GM23338 (cell line): ENCODE data around the gene SERINC5. TPM values are rescaled to one million over a fixed set of nuclear protein-coding genes. Genes with fewer than 3 reads are reported as not detected.
"Not testable (repeated sequence)": the region's sequence is repeated elsewhere in the genome, so short reads cannot be mapped to it uniquely, and the experiment has no call there.

ENCODE experiments used
- ATAC-seq: fragments of 200-7000 bp; cut with Tn5 transposase; 3 replicates; pipeline ENCODE4 v1.9.1; 2020
- DNase-seq: peaks from one replicate; pipeline ENCODE4 v3.0.0-alpha.2; 2015; ENCODE audit warnings: low spot score
- H2AFZ ChIP-seq: fragments of 200-600 bp; sonication (generic); 2 replicates; pipeline ENCODE4 v1.8.0; 2016; ENCODE audit warnings: antibody characterized with exemption, mild to moderate bottlenecking, moderate library complexity
- H3F3A ChIP-seq: fragments of 200-600 bp; sonication (generic); replicated peaks from 2 replicates; pipeline ENCODE4 v1.8.0; 2017; ENCODE audit warnings: antibody characterized with exemption, mixed run types, low read depth
- H3K27ac ChIP-seq: fragments of 200-600 bp; sonication (generic); 2 replicates; pipeline ENCODE4 v1.6.1; 2016; ENCODE audit warnings: low read depth
- H3K27me3 ChIP-seq: fragments of 200-600 bp; sonication (generic); 2 replicates; pipeline ENCODE4 v1.8.0; 2016; ENCODE audit warnings: mild to moderate bottlenecking, mixed run types, moderate library complexity; ENCODE audit not compliant: insufficient read depth
- H3K36me3 ChIP-seq: fragments of 200-600 bp; sonication (generic); 2 replicates; pipeline ENCODE4 v1.8.0; 2016; ENCODE audit warnings: mild to moderate bottlenecking; ENCODE audit not compliant: insufficient read depth
- H3K4me1 ChIP-seq: fragments of 200-600 bp; sonication (generic); 2 replicates; pipeline ENCODE4 v1.8.0; 2016; ENCODE audit warnings: mild to moderate bottlenecking, moderate library complexity; ENCODE audit not compliant: insufficient read depth
- H3K4me2 ChIP-seq: fragments of 200-600 bp; sonication (generic); 2 replicates; pipeline ENCODE4 v1.7.1; 2017; ENCODE audit warnings: mixed run types
- H3K4me3 ChIP-seq: fragments of 200-600 bp; sonication (generic); 2 replicates; pipeline ENCODE4 v1.6.1; 2016; ENCODE audit warnings: mixed run types
- H3K79me2 ChIP-seq: fragments of 200-600 bp; sonication (generic); replicated peaks from 2 replicates; pipeline ENCODE4 v1.8.0; 2017; ENCODE audit warnings: mild to moderate bottlenecking; ENCODE audit not compliant: insufficient read depth
- H3K9me2 ChIP-seq: fragments of 200-600 bp; sonication (generic); 2 replicates; pipeline ENCODE4 v1.8.0; 2017; ENCODE audit not compliant: insufficient read depth
- H4K20me1 ChIP-seq: fragments of 200-600 bp; sonication (generic); replicated peaks from 2 replicates; pipeline ENCODE4 v1.8.0; 2017; ENCODE audit warnings: mild to moderate bottlenecking; ENCODE audit not compliant: insufficient read depth
- H3K27ac Mint-ChIP-seq: 2 replicates; pipeline ENCODE4 v1.8.0; 2020; ENCODE audit warnings: inconsistent platforms, mild to moderate bottlenecking, moderate library complexity, mixed read lengths
- H3K27me3 Mint-ChIP-seq: 3 replicates; pipeline ENCODE4 v1.8.0; 2022; ENCODE audit warnings: low read depth, mild to moderate bottlenecking, moderate library complexity, mixed read lengths, inconsistent platforms; ENCODE audit not compliant: insufficient read depth, poor library complexity
- H3K36me3 Mint-ChIP-seq: 3 replicates; pipeline ENCODE4 v1.8.0; 2021; ENCODE audit warnings: low read depth, mild to moderate bottlenecking, inconsistent platforms, moderate library complexity, mixed read lengths
- H3K4me1 Mint-ChIP-seq: 3 replicates; pipeline ENCODE4 v1.8.0; 2020; ENCODE audit warnings: mild to moderate bottlenecking, inconsistent platforms, mixed read lengths
- H3K4me3 Mint-ChIP-seq: 3 replicates; pipeline ENCODE4 v1.8.0; 2021; ENCODE audit warnings: moderate library complexity, mild to moderate bottlenecking, inconsistent platforms, mixed read lengths
- H3K9me3 Mint-ChIP-seq: 3 replicates; pipeline ENCODE4 v1.8.0; 2020; ENCODE audit warnings: moderate library complexity, mild to moderate bottlenecking, inconsistent platforms, mixed read lengths
- CREB1 ChIP-seq: fragments of 250-450 bp; sonication (Bioruptor Pico); IDR thresholded peaks from 2 replicates; pipeline ENCODE4 v1.5.0; 2020; ENCODE audit warnings: low read depth, mild to moderate bottlenecking, moderate library complexity
- EZH2 ChIP-seq: fragments of 200-600 bp; sonication (generic); IDR thresholded peaks from one replicate; pipeline ENCODE4 v1.8.0; 2017; ENCODE audit warnings: antibody characterized with exemption, mild to moderate bottlenecking, low read depth; ENCODE audit not compliant: unreplicated experiment
- POLR2AphosphoS5 ChIP-seq: IDR thresholded peaks from 2 replicates; pipeline ENCODE4 v1.6.1; 2016; ENCODE audit warnings: antibody characterized with exemption, low read depth
- ZNF114 ChIP-seq: fragments of 250-450 bp; sonication (Bioruptor Pico); IDR thresholded peaks from 2 replicates; pipeline ENCODE4 v1.5.0; 2020; ENCODE audit warnings: mild to moderate bottlenecking, moderate library complexity
- polyA plus RNA-seq: library from polyadenylated mRNA; unstranded; fragments of >200 nt; fragmentation: Nextera tagmentation; extraction: Ambion mirVana; gene quantifications from 2 replicates; pipeline ENCODE4 v1.2.1, GENCODE V29; 2016
- total RNA-seq: library from RNA; depleted of rRNA; stranded (reverse); fragments of >200 nt; shearing (Covaris generic); gene quantifications from 2 replicates; pipeline ENCODE4 v1.2.3, GENCODE V29; 2014
- TF ChIP-seq, protein P1 (sequence below): IDR thresholded peaks from one replicate; pipeline ENCODE4 v1.6.1; 2018; ENCODE audit warnings: antibody characterized with exemption; ENCODE audit not compliant: unreplicated experiment

The SERINC5 gene
- total and polyA plus RNA-seq, 2 experiments from 2014 or later: 34.0 to 107 TPM

DNA sequence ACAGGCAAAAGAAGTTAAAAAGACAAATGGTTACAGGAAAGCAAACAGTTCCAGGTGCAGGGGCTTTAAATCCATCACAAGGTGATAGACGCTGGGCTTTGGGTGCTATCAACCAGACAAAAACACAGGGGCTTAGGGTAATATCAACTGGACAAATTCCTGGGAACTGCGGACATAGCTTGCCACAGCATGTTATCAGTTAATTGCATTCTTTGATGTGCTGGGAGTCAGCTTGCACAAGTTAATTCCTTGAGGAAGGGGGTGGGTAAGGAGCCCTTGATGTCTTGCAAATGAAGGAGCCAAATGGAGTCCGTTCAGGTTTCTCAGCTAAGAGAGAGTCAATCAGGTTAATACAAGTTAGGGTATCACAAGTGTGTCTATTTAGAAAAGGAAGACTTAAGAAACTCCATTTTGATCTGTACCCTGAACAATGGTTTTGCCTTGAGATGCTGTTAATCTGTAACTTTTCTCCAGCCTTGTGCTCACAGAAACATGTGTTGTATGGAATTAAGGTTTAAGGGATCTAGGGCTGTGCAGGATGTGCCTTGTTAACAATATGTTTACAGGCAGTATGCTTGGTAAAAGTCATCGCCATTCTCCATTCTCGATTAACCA lies 144.4 kb downstream of the SERINC5 start:
- not testable (repeated sequence) for H2AFZ ChIP-seq, H3K4me3 Mint-ChIP-seq, H3K79me2 ChIP-seq, H3K27ac ChIP-seq, DNase-seq, H3K9me2 ChIP-seq, H3K27ac Mint-ChIP-seq, H3K36me3 ChIP-seq, H3K27me3 ChIP-seq, H3K4me3 ChIP-seq, H4K20me1 ChIP-seq, H3F3A ChIP-seq
- Histone ChIP-seq H3K4me2 (peak overlapping the region; percentile 49), H3K4me1 (peaks cover 32% of the 10 kb centered on the region)
- peaks cover 11% of the 10 kb centered on the region for H3K27me3 Mint-ChIP-seq
- peak; percentile 17; the same call in 1 of the 3 replicates for ATAC-seq
- H3K9me3 Mint-ChIP-seq: peaks cover 16% of the 10 kb centered on the region
- peaks cover 17% of the 10 kb centered on the region for H3K36me3 Mint-ChIP-seq
- peaks cover 32% of the 10 kb centered on the region for H3K4me1 Mint-ChIP-seq

DNA sequence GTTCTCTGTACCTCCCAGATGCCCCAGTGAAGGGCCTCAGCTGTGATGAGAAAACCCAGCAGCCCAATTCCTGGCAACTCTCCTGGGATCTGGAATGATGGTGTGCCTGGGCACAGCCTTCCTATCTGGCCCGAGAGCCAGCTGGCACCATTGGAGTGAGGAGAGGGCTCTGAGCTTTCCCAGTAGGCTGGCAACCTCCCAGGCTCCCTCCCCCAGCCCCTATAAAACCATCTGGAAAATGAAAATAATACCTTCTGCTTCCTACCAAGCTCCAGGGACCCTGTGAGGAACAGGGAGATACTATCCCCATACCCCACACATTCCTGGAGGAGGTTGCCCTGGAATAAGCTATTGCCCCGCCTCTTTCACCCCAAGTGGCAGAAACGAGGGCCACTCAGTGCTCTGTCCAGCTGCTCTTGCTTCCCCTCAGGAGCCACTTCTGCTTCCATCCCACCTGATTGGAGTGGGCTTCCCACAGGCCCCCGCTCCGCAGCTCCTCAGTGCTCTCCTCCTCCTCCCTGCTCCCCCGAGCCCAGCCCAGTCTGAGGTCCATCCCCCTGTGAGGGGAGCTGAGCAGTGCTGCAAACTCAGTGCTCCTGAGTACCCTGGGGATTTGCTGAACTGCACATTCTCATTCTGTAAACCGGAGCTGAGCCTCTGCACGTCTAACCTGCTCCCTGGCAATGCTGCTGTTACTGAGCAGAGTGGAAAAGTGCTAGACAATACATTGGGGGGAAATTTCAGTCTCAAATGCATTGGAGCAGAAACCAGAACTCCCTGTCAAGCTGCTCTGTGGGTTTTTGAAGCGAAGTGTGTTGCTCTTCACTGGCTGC lies 146.0 kb downstream of the SERINC5 start:
- Histone ChIP-seq H3K27ac (no peak overlapping the region), H3K36me3 (no peaks in the 10 kb centered on the region), H4K20me1 (no peaks in the 10 kb centered on the region), H3K27me3 (no peaks in the 10 kb centered on the region), H3K79me2 (no peaks in the 10 kb centered on the region), H3F3A (0 out of 2 replicates have a peak, but pooled peaks cover 3% of the 10 kb centered on the region), H3K4me1 (peaks cover 32% of the 10 kb centered on the region), H3K4me2 (peak overlapping the region; percentile 57), H3K4me3 (no peak overlapping the region), H2AFZ (peak overlapping the region; percentile 76), H3K9me2 (0 out of 2 replicates have a peak, but pooled peaks cover 5% of the 10 kb centered on the region)
- Mint-ChIP-seq H3K4me1 (peaks cover 36% of the 10 kb centered on the region), H3K27me3 (peaks cover 11% of the 10 kb centered on the region), H3K4me3 (no peak overlapping the region), H3K9me3 (peaks cover 14% of the 10 kb centered on the region), H3K36me3 (peaks cover 14% of the 10 kb centered on the region), H3K27ac (no peak overlapping the region)
- ATAC-seq: peak; percentile 86
- peak; percentile 53 for DNase-seq
- TF ChIP-seq, protein P1, sequence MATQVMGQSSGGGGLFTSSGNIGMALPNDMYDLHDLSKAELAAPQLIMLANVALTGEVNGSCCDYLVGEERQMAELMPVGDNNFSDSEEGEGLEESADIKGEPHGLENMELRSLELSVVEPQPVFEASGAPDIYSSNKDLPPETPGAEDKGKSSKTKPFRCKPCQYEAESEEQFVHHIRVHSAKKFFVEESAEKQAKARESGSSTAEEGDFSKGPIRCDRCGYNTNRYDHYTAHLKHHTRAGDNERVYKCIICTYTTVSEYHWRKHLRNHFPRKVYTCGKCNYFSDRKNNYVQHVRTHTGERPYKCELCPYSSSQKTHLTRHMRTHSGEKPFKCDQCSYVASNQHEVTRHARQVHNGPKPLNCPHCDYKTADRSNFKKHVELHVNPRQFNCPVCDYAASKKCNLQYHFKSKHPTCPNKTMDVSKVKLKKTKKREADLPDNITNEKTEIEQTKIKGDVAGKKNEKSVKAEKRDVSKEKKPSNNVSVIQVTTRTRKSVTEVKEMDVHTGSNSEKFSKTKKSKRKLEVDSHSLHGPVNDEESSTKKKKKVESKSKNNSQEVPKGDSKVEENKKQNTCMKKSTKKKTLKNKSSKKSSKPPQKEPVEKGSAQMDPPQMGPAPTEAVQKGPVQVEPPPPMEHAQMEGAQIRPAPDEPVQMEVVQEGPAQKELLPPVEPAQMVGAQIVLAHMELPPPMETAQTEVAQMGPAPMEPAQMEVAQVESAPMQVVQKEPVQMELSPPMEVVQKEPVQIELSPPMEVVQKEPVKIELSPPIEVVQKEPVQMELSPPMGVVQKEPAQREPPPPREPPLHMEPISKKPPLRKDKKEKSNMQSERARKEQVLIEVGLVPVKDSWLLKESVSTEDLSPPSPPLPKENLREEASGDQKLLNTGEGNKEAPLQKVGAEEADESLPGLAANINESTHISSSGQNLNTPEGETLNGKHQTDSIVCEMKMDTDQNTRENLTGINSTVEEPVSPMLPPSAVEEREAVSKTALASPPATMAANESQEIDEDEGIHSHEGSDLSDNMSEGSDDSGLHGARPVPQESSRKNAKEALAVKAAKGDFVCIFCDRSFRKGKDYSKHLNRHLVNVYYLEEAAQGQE: no peak
- no peak for TF ChIP-seq EZH2
- TF ChIP-seq CREB1 (CRISPR knock-in tag): no peak

DNA sequence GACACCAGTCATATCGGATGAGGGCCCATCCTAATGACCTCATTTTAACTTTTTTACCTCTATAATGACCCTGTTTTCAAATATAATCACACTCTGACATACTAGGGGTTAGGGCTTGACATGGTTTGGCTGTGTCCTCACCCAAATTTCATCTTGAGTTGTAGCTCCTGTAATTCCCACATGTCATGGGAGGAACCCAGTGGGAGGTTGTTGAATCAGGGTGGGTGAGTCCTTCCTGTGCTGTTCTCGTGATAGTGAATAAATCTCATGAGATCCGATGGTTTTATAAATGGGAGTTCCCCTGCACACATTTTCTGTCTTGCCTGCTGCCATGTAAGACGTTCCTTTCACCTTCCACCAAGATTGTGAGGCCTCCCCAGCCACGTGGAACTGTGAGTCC lies 148.9 kb downstream of the SERINC5 start:
- Histone ChIP-seq H3K4me1 (peaks cover 26% of the 10 kb centered on the region), H3K4me3 (no peak overlapping the region), H2AFZ (no peak overlapping the region), H3K27me3 (no peaks in the 10 kb centered on the region), H3K79me2 (no peaks in the 10 kb centered on the region), H4K20me1 (no peaks in the 10 kb centered on the region), H3K27ac (no peak overlapping the region), H3K36me3 (no peaks in the 10 kb centered on the region), H3F3A (0 out of 2 replicates have a peak, but pooled peaks cover 3% of the 10 kb centered on the region), H3K4me2 (no peak overlapping the region), H3K9me2 (0 out of 2 replicates have a peak, but pooled peaks cover 5% of the 10 kb centered on the region)
- DNase-seq: no peak
- peaks cover 29% of the 10 kb centered on the region for H3K4me1 Mint-ChIP-seq
- peaks cover 11% of the 10 kb centered on the region for H3K27me3 Mint-ChIP-seq
- H3K27ac Mint-ChIP-seq: no peak overlapping the region
- no peak for ATAC-seq
- no peaks in the 10 kb centered on the region for H3K9me3 Mint-ChIP-seq
- no peak overlapping the region for H3K4me3 Mint-ChIP-seq
- H3K36me3 Mint-ChIP-seq: no peaks in the 10 kb centered on the region; the same call in 2 of the 3 replicates
- TF ChIP-seq ZNF114 (CRISPR knock-in tag) (no peak), POLR2AphosphoS5 (no peak)
